AG09309 (cell line): Measurements from ENCODE around the gene CCN5.

ENCODE experiments used
- DNase-seq: peaks from one replicate; pipeline ENCODE4 v3.0.0-alpha.2; 2010; ENCODE audit warnings: low read depth
- H3K4me3 ChIP-seq: 2 replicates; pipeline ENCODE4 v1.5.1; 2011; ENCODE audit warnings: mild to moderate bottlenecking, low read depth, low read length, moderate library complexity; ENCODE audit not compliant: control insufficient read depth
- TF ChIP-seq, protein P1 (sequence below): IDR thresholded peaks from 2 replicates; pipeline ENCODE4 v1.5.1; 2011; ENCODE audit warnings: mild to moderate bottlenecking, low read depth, low read length, inconsistent platforms; ENCODE audit not compliant: insufficient read depth, control insufficient read depth; ENCODE audit errors: missing control alignments

CCN5 gene

DNA sequence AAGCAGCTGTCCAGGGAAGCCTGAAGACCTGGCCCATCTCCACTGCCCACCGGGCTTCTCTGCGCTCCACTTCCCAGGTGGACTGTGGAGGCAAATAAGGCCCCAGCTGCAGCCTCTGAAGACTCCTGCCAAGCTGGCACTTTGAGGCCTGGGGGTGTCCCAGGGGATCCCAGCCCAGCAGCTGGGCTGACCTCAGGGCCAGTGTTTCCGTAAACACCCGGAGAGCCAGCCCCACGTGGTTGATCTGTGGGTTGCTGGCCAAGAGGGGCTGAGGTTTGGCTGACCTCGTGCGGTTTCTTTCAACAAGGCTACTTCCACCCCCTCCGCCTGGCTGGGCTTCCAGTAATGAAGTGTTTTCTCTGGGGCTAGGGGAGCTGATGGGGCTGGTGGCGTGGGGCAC lies 12.4 kb upstream of the CCN5 start:
- peak; percentile 81 for DNase-seq
- TF ChIP-seq, protein P1, sequence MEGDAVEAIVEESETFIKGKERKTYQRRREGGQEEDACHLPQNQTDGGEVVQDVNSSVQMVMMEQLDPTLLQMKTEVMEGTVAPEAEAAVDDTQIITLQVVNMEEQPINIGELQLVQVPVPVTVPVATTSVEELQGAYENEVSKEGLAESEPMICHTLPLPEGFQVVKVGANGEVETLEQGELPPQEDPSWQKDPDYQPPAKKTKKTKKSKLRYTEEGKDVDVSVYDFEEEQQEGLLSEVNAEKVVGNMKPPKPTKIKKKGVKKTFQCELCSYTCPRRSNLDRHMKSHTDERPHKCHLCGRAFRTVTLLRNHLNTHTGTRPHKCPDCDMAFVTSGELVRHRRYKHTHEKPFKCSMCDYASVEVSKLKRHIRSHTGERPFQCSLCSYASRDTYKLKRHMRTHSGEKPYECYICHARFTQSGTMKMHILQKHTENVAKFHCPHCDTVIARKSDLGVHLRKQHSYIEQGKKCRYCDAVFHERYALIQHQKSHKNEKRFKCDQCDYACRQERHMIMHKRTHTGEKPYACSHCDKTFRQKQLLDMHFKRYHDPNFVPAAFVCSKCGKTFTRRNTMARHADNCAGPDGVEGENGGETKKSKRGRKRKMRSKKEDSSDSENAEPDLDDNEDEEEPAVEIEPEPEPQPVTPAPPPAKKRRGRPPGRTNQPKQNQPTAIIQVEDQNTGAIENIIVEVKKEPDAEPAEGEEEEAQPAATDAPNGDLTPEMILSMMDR = no peak
- no peak overlapping the region for H3K4me3 ChIP-seq

DNA sequence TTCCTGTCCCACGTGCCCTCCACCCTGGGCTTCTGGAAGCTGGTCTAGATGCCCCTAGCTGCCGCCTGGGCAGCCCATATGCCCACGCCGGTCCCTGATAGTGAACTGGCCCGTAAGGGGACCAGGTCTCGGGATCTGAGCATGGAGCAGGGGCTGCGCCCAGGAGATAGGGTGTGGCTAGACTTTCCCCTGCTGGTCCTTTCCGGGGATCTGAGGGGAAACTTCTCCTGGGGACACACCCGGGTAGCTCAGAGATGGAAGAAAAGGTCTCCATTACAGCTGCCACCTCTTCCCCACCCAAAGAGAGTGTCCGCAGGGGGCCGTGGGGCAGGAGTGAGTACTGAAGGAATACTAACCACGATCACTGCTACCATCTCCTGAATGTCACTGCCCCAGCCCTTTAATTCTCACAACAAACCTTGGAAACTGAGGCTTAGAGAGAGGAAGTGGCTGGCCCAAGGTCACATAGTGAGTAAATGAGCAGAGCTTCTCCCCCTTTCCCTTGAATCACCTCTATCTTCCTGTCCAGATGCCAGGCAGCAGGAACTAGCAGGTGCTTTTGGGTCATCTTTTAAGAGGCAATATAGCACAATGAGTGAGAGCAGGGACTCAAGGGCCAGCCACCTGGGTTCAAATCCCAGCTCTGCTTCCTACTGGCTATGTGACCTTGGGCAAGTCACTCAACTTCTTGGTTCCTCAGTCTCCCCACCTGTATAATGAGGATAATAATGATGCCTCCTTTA lies 11.8 kb upstream of the CCN5 start:
- TF ChIP-seq, protein P1 = no peak
- no peak overlapping the region for H3K4me3 ChIP-seq
- DNase-seq = no peak

DNA sequence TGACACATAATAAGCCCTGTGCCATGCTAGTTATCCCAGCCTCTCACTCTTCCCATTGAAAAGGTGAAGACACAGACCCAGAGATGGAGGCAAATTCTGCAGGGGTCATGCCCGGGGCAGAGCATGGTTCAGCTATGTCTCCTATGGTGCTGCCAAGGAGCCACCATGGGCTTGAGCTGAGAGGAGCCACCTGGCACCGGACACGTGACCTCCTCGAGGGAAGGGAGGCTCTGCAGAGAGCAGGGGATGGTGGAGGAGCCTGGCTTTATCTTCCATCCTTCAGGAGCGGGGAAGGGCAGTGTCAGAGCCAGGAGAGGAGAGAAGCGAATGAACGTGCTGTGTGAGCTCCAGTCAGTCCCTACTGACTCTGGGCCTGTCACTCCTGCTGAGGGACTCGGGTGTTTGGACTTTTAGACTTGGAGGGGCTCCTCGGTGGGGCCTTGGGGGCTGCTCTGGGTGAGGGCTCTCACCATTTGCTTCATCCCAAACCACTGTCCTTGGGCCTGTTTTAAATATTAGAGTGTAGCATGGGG lies 11.1 kb upstream of the CCN5 start:
- no peak for DNase-seq
- H3K4me3 ChIP-seq = no peak overlapping the region
- TF ChIP-seq, protein P1 = no peak

DNA sequence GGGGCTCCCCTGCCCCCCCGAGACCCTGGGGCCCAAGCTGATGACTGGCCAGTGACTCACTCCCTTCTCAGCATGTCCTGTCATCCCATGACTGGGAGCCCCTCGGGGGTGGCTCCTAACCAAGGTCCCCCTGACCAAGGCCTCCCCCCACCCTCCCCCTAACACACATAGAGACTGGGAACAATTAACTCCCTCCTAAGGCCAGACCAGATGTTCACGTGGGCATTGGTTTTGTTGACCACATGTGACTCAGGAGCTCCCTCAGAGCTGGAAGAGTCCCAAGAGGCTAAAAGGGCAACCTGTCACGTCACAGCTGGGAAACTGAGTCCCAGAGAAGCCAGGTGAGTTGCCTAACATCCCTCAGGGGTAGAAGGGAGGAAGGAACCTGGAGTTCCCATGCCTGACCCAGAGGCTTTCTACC lies 10.6 kb upstream of the CCN5 start:
- TF ChIP-seq, protein P1 = no peak
- DNase-seq = peak; percentile 70
- H3K4me3 ChIP-seq = no peak overlapping the region

DNA sequence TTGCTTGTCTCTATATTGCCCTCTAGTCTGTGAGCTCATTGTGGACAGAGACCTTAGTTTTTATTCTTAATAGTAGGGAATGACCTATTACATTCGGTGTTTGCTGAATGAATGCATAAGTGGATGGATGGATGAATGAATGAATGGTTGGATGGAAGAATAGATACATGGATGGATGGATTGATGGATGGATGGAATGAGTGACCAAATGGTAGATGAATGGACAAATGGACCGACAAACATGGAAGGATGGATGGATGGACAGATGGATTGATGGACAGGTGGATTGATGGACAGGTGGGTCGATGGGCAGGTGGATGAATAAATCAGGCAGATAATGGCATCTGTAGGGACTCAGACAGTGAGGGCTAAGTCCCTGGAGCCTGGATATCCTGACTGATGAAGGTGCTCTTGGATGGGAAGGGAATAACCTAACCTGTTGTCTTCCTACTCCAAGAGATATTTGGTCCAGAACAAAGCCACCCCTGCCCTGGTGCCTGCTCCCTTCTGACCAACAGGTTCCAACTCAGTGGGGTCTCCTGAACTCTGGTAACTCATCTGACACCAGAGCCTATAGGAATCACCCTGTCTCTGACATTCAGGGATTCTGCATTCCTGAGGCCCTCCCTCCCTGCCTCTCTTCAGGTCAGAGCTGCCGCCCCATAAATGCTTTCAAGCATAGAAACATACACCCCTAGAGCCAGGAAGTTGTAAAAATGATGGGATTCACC lies 9.6 kb upstream of the CCN5 start:
- no peak overlapping the region for H3K4me3 ChIP-seq
- DNase-seq = no peak
- TF ChIP-seq, protein P1 = no peak

DNA sequence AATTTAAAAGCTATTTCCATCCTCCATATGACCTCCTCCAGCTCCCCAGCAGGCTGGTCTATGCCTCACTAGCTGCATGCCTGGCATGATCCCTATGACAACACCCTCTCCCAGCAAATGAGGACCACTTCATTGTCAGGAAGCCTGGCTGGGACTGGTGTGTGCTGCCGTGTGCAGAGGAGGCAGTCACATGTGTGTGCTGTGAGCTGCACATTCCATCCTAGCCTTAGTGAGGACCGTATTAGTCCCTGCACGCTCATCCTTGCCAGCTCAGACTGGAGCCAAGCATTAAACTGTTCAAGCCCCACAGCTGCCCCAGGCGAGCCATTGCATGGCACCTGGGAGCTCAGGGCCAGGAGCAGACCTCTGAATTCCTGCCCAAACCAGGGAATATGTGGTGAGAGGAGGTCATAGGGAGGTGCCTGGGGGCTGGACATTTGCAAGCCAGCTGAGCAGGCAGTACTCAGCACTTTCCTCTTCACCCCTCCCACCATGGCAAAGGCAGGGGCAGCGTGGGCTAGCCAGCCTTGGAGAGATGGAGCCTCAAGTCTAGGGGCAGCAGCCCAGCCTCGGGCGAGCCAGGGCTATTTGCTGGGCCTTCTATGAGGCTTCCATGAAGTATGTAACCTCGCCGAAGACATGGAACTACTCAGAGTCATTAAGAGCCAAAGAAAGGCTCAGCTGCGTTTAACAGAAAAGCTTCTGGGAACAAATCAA lies 8.7 kb upstream of the CCN5 start:
- no peak overlapping the region for H3K4me3 ChIP-seq
- no peak for DNase-seq
- TF ChIP-seq, protein P1 = no peak
